DOHH2 (cell line): ENCODE measurements around the gene PDILT.

Source experiments
- H3F3A ChIP-seq: fragments of 200-600 bp; sonication (generic), shearing (Covaris generic); 2 replicates; pipeline ENCODE4 v1.6.0; 2016; ENCODE audit warnings: antibody characterized with exemption, mild to moderate bottlenecking; ENCODE audit not compliant: control insufficient read depth, insufficient read depth
- H3K27ac ChIP-seq: fragments of 200-600 bp; sonication (generic); 2 replicates; pipeline ENCODE4 v1.5.1; 2014; ENCODE audit warnings: low read depth, mild to moderate bottlenecking, low read length, moderate library complexity
- H3K27me3 ChIP-seq: fragments of 200-600 bp; sonication (generic); 2 replicates; pipeline ENCODE4 v1.6.1; 2014; ENCODE audit warnings: mild to moderate bottlenecking, low read length, mixed read lengths; ENCODE audit not compliant: control insufficient read depth
- H3K36me3 ChIP-seq: fragments of 200-600 bp; sonication (generic); 2 replicates; pipeline ENCODE4 v1.6.1; 2014; ENCODE audit warnings: mild to moderate bottlenecking, low read length, moderate library complexity, mixed read lengths; ENCODE audit not compliant: control insufficient read depth
- H3K4me1 ChIP-seq: fragments of 200-600 bp; sonication (generic); 2 replicates; pipeline ENCODE4 v1.6.1; 2014; ENCODE audit warnings: mild to moderate bottlenecking, low read length, mixed read lengths; ENCODE audit not compliant: control insufficient read depth
- H3K4me2 ChIP-seq: fragments of 200-600 bp; sonication (generic); 2 replicates; pipeline ENCODE4 v1.6.0; 2014; ENCODE audit warnings: mild to moderate bottlenecking, low read length, moderate library complexity
- H3K4me3 ChIP-seq: fragments of 200-600 bp; sonication (generic); 2 replicates; pipeline ENCODE4 v1.5.1; 2014; ENCODE audit warnings: mild to moderate bottlenecking, low read length, mixed read lengths
- H3K79me2 ChIP-seq: fragments of 200-600 bp; sonication (generic); 2 replicates; pipeline ENCODE4 v1.6.1; 2014; ENCODE audit warnings: mild to moderate bottlenecking, low read length, mixed read lengths; ENCODE audit not compliant: control insufficient read depth
- H3K9me2 ChIP-seq: fragments of 200-600 bp; sonication (generic); replicated peaks from 2 replicates; pipeline ENCODE4 v1.6.1; 2014; ENCODE audit warnings: mild to moderate bottlenecking, low read length, mixed read lengths; ENCODE audit not compliant: control insufficient read depth
- H3K9me3 ChIP-seq: fragments of 200-600 bp; sonication (generic); 2 replicates; pipeline ENCODE4 v1.6.1; 2014; ENCODE audit warnings: antibody characterized with exemption, low read length, mixed read lengths; ENCODE audit not compliant: control insufficient read depth, insufficient read depth
- H4K20me1 ChIP-seq: fragments of 200-600 bp; sonication (generic); 2 replicates; pipeline ENCODE4 v1.6.0; 2014; ENCODE audit warnings: low read depth, mild to moderate bottlenecking, antibody characterized with exemption, low read length, moderate library complexity; ENCODE audit not compliant: control insufficient read depth, insufficient read depth
- EZH2phosphoT487 ChIP-seq: fragments of 200-600 bp; sonication (generic); IDR thresholded peaks from 2 replicates; pipeline ENCODE4 v1.6.1; 2017; ENCODE audit warnings: borderline replicate concordance, mild to moderate bottlenecking, antibody characterized with exemption, low read length, moderate library complexity, mixed read lengths
- TF ChIP-seq, protein P1 (sequence below): fragments of 200-600 bp; sonication (generic); IDR thresholded peaks from one replicate; pipeline ENCODE4 v1.5.1; 2014; ENCODE audit warnings: antibody characterized with exemption, mild to moderate bottlenecking, low read depth, low read length; ENCODE audit not compliant: poor library complexity, severe bottlenecking

PDILT gene

DNA sequence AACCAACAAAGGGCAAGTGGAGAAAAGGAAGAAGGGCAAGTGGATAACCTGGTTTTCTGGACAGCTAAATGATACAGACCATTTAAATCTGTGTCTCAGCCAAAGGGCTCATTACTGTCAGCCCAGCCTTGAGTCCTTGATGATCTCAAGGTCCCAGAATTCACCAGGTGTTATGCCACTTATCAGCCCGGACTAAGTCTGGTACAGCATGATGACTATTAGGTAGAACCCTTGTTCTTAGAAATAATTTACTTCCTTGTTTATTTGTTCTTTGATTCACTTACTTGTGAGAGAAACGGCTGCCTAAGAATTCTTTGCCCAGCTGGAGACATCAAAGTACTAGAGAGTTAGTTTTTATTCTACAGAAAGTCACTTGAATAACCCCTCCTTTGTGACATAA, 3.5 kb downstream of the PDILT start:
- Histone ChIP-seq H3F3A (no peaks in the 10 kb centered on the region), H3K4me2 (no peak overlapping the region), H3K9me3 (no peaks in the 10 kb centered on the region), H3K79me2 (no peaks in the 10 kb centered on the region), H3K27me3 (no peaks in the 10 kb centered on the region), H3K4me3 (no peak overlapping the region), H3K36me3 (no peaks in the 10 kb centered on the region), H3K9me2 (no peaks in the 10 kb centered on the region), H4K20me1 (no peaks in the 10 kb centered on the region), H3K27ac (no peak overlapping the region), H3K4me1 (no peaks in the 10 kb centered on the region)
- no peak for TF ChIP-seq EZH2phosphoT487
- TF ChIP-seq, protein P1, sequence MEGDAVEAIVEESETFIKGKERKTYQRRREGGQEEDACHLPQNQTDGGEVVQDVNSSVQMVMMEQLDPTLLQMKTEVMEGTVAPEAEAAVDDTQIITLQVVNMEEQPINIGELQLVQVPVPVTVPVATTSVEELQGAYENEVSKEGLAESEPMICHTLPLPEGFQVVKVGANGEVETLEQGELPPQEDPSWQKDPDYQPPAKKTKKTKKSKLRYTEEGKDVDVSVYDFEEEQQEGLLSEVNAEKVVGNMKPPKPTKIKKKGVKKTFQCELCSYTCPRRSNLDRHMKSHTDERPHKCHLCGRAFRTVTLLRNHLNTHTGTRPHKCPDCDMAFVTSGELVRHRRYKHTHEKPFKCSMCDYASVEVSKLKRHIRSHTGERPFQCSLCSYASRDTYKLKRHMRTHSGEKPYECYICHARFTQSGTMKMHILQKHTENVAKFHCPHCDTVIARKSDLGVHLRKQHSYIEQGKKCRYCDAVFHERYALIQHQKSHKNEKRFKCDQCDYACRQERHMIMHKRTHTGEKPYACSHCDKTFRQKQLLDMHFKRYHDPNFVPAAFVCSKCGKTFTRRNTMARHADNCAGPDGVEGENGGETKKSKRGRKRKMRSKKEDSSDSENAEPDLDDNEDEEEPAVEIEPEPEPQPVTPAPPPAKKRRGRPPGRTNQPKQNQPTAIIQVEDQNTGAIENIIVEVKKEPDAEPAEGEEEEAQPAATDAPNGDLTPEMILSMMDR: no peak

DNA sequence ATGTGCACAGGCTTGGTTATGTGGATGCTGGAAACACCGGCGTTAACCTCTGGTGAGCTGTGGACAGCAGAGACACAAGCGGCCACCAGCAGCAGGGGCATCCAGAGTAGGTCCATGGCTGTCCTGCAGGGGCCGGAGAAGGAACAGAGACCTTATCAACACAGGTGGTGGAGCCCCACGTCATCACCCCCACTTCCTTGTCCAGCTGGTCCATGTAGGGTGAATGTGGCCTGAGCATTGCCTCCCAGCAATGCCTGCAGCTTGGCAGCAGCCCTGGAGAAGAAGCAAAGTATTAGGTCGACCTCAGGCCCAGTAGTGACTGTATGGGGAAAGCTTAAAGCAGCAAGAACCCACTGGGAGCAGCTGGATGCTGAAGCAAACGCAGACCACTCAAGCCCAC, 5.4 kb downstream of the PDILT start:
- no peaks in the 10 kb centered on the region for H3K27me3 ChIP-seq
- H3K36me3 ChIP-seq: no peaks in the 10 kb centered on the region
- no peaks in the 10 kb centered on the region for H3K79me2 ChIP-seq

DNA sequence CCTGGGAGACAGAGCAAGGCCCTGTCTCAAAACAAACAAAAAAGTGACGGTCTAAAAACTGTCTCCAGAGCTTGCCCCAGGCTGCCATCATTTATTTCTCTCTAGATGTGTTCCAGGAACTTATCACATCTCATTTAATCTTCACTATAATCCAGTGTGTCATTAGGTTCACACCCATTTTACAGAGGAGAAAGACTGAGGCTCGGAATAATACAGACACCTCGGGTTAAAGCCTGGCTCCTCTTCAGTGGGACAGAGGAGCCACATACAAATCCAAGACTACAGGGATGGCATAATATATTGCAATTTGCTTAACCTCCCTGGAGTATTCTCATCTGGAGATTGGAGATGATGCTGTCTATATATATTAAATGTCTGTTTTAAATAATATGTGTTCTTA, 5.9 kb downstream of the PDILT start:
- H3K9me3 ChIP-seq: no peaks in the 10 kb centered on the region
- no peak overlapping the region for H3K27ac ChIP-seq
- H3K27me3 ChIP-seq: no peaks in the 10 kb centered on the region
- TF ChIP-seq, protein P1: no peak
- no peak for TF ChIP-seq EZH2phosphoT487
- H3K9me2 ChIP-seq: no peaks in the 10 kb centered on the region
- H4K20me1 ChIP-seq: no peaks in the 10 kb centered on the region
- H3K36me3 ChIP-seq: no peaks in the 10 kb centered on the region
- H3K4me1 ChIP-seq: no peaks in the 10 kb centered on the region
- H3K4me2 ChIP-seq: no peak overlapping the region
- H3K79me2 ChIP-seq: no peaks in the 10 kb centered on the region
- H3K4me3 ChIP-seq: no peak overlapping the region
- no peaks in the 10 kb centered on the region for H3F3A ChIP-seq

More for the DNA sequence above, 5.4 kb downstream of the PDILT start:
- no peaks in the 10 kb centered on the region for H3K9me2 ChIP-seq
- no peaks in the 10 kb centered on the region for H3F3A ChIP-seq
- H3K9me3 ChIP-seq: no peaks in the 10 kb centered on the region
- no peaks in the 10 kb centered on the region for H3K4me1 ChIP-seq
- no peak overlapping the region for H3K4me3 ChIP-seq
- TF ChIP-seq, protein P1: no peak
- H4K20me1 ChIP-seq: no peaks in the 10 kb centered on the region
- H3K27ac ChIP-seq: no peak overlapping the region
- H3K4me2 ChIP-seq: no peak overlapping the region
